Hematopoietic multipotent progenitor cell treated with erythropoietin and hydrocortisone succinate and interleukin-3 and kit ligand, for 4 days (in vitro differentiated cells): ENCODE measurements around the gene TPD52L2.
"Not testable (repeated sequence)": the region's sequence is repeated elsewhere in the genome, so short reads cannot be mapped to it uniquely, and the experiment has no call there.

ENCODE experiments used
- DNase-seq: peaks from one replicate; pipeline ENCODE4 v3.0.0-alpha.2; 2015

Gene TPD52L2

GRCh38 chr20:63836458-63837344, 28.4 kb upstream of the TPD52L2 start:
- DNase-seq, result no peak

- no peak for DNase-seq
These were observed 27.6 kb upstream of the TPD52L2 start for GRCh38 chr20:63837479-63837878.

- DNase-seq, result no peak
These were observed 25.4 kb upstream of the TPD52L2 start for GRCh38 chr20:63839620-63840019.

- no peak for DNase-seq
These were observed 24.7 kb upstream of the TPD52L2 start for GRCh38 chr20:63840405-63840828.

- DNase-seq, result no peak
These were observed 22.8 kb upstream of the TPD52L2 start for GRCh38 chr20:63842258-63842657.

- no peak for DNase-seq
These were observed 21.8 kb upstream of the TPD52L2 start for GRCh38 chr20:63843222-63843621.

- peak; percentile 49 for DNase-seq
These were observed 21.3 kb upstream of the TPD52L2 start for GRCh38 chr20:63843778-63844177.

- peak; percentile 79 for DNase-seq
These were observed 20.5 kb upstream of the TPD52L2 start for GRCh38 chr20:63844511-63844991.

- peak; percentile 71 for DNase-seq
These were observed 18.8 kb upstream of the TPD52L2 start for GRCh38 chr20:63846128-63846771.

GRCh38 chr20:63846888-63847236, 18.2 kb upstream of the TPD52L2 start:
- no peak for DNase-seq

GRCh38 chr20:63847237-63848002, 17.6 kb upstream of the TPD52L2 start:
- DNase-seq, result peak; percentile 77

- DNase-seq, result no peak
These were observed 16.8 kb upstream of the TPD52L2 start for GRCh38 chr20:63848003-63848911.

GRCh38 chr20:63850689-63851547, 14.2 kb upstream of the TPD52L2 start:
- DNase-seq, result no peak

GRCh38 chr20:63851548-63851943, 13.5 kb upstream of the TPD52L2 start:
- not testable (repeated sequence) for DNase-seq

- not testable (repeated sequence) for DNase-seq
These were observed 11.4 kb upstream of the TPD52L2 start for GRCh38 chr20:63853733-63854068.

- DNase-seq, result peak; percentile 60
These were observed 10.9 kb upstream of the TPD52L2 start for GRCh38 chr20:63854069-63854765.

- no peak for DNase-seq
These were observed 10.2 kb upstream of the TPD52L2 start for GRCh38 chr20:63854766-63855362.

- no peak for DNase-seq
These were observed 9.5 kb upstream of the TPD52L2 start for GRCh38 chr20:63855363-63856097.

- DNase-seq, result no peak
These were observed 9.0 kb upstream of the TPD52L2 start for GRCh38 chr20:63856098-63856511.
